ENCODE data around the gene CD200.

GRCh38 chr3:112339609-112340008 lies 6.7 kb downstream of the CD200 start:
- no peak for TF ChIP-seq CTCF (IDR thresholded peaks at IDR 0.05)
- no peak for TF ChIP-seq EP300 (IDR thresholded peaks at IDR 0.05)
- no peak for TF ChIP-seq POLR2A (IDR thresholded peaks at IDR 0.05)
- TF ChIP-seq POLR2AphosphoS5 (IDR thresholded peaks at IDR 0.05): no peak

Measured in suprapubic skin (tissue), 4 donors.